Lower leg skin (tissue), 3 donors: ENCODE measurements around the gene FAM20A.

Source experiments
- CTCF ChIP-seq, 3 donors: fragments of 450-650 bp; IDR thresholded peaks; one replicate each; pipeline ENCODE4 v1.5.1; 2016; ENCODE audit warnings: antibody characterized with exemption in 3 of 3, mild to moderate bottlenecking in 3 of 3, moderate library complexity in 2 of 3
- POLR2A ChIP-seq, 2 donors: fragments of 450-650 bp; IDR thresholded peaks; one replicate each; pipeline ENCODE4 v1.6.1; 2016 to 2017; ENCODE audit warnings: antibody characterized with exemption in 2 of 2, mild to moderate bottlenecking in 1 of 2, moderate library complexity in 1 of 2

GRCh38 chr17:68532826-68533225 is 68.3 kb downstream of the FAM20A start:
- TF ChIP-seq CTCF (IDR thresholded peaks at IDR 0.05) = no peak
- TF ChIP-seq POLR2A (IDR thresholded peaks at IDR 0.05) = no peak
